ENCODE data around the gene INPP4A.

DNA sequence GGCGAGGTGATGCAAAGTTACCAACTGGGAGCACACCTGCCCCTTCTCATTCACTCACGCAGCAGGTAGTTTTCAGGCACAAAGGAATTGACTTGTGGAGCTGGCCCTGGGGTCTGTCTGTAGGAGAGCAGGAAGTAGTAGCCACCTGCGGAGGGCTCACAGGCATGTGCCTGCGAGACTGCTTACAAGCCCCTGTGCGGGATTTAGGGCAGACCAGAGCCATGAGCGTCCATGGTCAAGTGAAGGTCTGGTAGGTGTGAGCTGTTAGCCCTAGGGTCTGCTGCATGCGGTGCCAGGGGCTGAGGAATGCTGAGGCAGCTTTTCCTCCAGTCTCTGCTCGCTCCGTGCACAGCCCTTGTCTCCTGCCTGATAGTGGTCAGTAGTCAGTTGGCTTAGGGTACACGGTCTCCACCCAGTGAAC is 18.9 kb downstream of the INPP4A start:
- TF ChIP-seq, protein P1, sequence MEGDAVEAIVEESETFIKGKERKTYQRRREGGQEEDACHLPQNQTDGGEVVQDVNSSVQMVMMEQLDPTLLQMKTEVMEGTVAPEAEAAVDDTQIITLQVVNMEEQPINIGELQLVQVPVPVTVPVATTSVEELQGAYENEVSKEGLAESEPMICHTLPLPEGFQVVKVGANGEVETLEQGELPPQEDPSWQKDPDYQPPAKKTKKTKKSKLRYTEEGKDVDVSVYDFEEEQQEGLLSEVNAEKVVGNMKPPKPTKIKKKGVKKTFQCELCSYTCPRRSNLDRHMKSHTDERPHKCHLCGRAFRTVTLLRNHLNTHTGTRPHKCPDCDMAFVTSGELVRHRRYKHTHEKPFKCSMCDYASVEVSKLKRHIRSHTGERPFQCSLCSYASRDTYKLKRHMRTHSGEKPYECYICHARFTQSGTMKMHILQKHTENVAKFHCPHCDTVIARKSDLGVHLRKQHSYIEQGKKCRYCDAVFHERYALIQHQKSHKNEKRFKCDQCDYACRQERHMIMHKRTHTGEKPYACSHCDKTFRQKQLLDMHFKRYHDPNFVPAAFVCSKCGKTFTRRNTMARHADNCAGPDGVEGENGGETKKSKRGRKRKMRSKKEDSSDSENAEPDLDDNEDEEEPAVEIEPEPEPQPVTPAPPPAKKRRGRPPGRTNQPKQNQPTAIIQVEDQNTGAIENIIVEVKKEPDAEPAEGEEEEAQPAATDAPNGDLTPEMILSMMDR (IDR thresholded peaks at IDR 0.05) = no peak
- TF ChIP-seq POLR2A (IDR thresholded peaks at IDR 0.05) = no peak

Data from esophagus squamous epithelium (tissue), 4 donors.